Measurements from ENCODE around the gene KCTD20. TPM values are rescaled to one million over a fixed set of nuclear protein-coding genes. Genes with fewer than 3 reads are reported as not detected.

Gene KCTD20
- total and polyA plus RNA-seq, 2 of the 13 experiments (the other 11 are each of a cell fraction or from before 2014, with no cell fraction given): 52.7 to 67.1 TPM

DNA sequence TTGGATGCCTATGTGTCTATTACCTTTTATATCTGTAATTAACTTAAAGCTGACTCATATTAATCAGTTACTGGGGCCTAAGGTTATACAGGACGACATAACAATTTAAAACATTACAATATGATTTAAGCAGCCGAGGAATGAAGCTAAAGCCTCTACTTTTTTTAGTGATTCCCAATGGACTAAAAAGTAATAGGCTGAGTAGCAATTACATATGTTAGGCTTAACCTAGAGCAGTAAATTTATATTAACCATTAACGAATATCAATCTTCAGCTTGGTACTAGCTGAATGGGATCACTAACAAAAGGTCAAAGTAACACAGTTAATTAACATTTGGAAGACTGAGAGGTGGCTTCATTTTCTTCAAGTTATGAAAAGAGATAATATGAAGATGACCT lies 61.4 kb downstream of the KCTD20 start:
- Histone ChIP-seq H2AFZ (ENCODE audit: low read length) (no peak overlapping the region), H3K27ac (ENCODE audit: extremely low read length, insufficient read depth, low read length) (no peak overlapping the region), H3K4me2 (ENCODE audit: low read depth, low read length) (no peak overlapping the region), H3K36me3 (replicated peaks in 1 of 2; ENCODE audit: control insufficient read depth in 1 of 2, insufficient read depth in 2 of 2, low read length in 2 of 2) (peaks cover 4 to 12% of the 10 kb centered on the region in 2 experiments), H3K9me3 (ENCODE audit: low read length) (no peaks in the 10 kb centered on the region), H3K4me1 (ENCODE audit: insufficient read depth, low read length) (peaks cover 20% of the 10 kb centered on the region), H3K9ac (ENCODE audit: insufficient read depth, low read depth, low read length) (no peak overlapping the region), H3K79me2 (ENCODE audit: insufficient read depth, low read length) (no peaks in the 10 kb centered on the region), H4K20me1 (ENCODE audit: insufficient read depth, low read length) (no peaks in the 10 kb centered on the region), H3K27me3 (ENCODE audit: control insufficient read depth in 1 of 2, insufficient read depth in 2 of 2, low read length in 2 of 2) (no peaks in the 10 kb centered on the region), H3K4me3 (replicated peaks in 1 of 3; ENCODE audit: insufficient read depth in 1 of 3, low read depth in 2 of 3, low read length in 3 of 3) (no peak overlapping the region)
- intact Hi-C loops (cut with micrococcal nuclease; ENCODE audit: unreplicated experiment): no loop called here
- ATAC-seq (no peak), FAIRE-seq (no peak), DNase-seq (ENCODE audit: low spot score) (no peak)
- no peak for TF ChIP-seq ZNF839 (CRISPR knock-in tag; IDR thresholded peaks at IDR 0.05; ENCODE audit: borderline replicate concordance)
- no peak for TF ChIP-seq HNRNPLL (IDR thresholded peaks at IDR 0.05; ENCODE audit: low read depth, low read length, poor library complexity, severe bottlenecking)
- TF ChIP-seq, protein P1, sequence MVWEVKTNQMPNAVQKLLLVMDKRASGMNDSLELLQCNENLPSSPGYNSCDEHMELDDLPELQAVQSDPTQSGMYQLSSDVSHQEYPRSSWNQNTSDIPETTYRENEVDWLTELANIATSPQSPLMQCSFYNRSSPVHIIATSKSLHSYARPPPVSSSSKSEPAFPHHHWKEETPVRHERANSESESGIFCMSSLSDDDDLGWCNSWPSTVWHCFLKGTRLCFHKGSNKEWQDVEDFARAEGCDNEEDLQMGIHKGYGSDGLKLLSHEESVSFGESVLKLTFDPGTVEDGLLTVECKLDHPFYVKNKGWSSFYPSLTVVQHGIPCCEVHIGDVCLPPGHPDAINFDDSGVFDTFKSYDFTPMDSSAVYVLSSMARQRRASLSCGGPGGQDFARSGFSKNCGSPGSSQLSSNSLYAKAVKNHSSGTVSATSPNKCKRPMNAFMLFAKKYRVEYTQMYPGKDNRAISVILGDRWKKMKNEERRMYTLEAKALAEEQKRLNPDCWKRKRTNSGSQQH (CRISPR knock-in tag; IDR thresholded peaks at IDR 0.05; ENCODE audit: low read depth): no peak
- no peak for TF ChIP-seq HNRNPL (IDR thresholded peaks at IDR 0.05; ENCODE audit: low read depth, low read length)
- TF ChIP-seq ZSCAN20 (CRISPR knock-in tag; IDR thresholded peaks at IDR 0.05; ENCODE audit: borderline replicate concordance): no peak
- TF ChIP-seq, protein P2, sequence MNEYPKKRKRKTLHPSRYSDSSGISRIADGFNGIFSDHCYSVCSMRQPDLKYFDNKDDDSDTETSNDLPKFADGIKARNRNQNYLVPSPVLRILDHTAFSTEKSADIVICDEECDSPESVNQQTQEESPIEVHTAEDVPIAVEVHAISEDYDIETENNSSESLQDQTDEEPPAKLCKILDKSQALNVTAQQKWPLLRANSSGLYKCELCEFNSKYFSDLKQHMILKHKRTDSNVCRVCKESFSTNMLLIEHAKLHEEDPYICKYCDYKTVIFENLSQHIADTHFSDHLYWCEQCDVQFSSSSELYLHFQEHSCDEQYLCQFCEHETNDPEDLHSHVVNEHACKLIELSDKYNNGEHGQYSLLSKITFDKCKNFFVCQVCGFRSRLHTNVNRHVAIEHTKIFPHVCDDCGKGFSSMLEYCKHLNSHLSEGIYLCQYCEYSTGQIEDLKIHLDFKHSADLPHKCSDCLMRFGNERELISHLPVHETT (CRISPR knock-in tag; conservative IDR thresholded peaks at IDR 0.05): no peak
- no peak for TF ChIP-seq PCBP2 (optimal IDR thresholded peaks at IDR 0.05; ENCODE audit: low read depth, low read length, poor library complexity, severe bottlenecking)
- no peak for TF ChIP-seq SRSF1 (optimal IDR thresholded peaks at IDR 0.05; ENCODE audit: low read depth, low read length)
- CTCF ChIA-PET (ENCODE audit: low intra/inter-chr PET ratio, low total read pairs): no interaction called here
- 95% methylated on average over 3 of the region's 3 CpGs for WGBS (ENCODE audit: low lambda C conversion rate)
- in situ Hi-C loops (cut with HindIII; ENCODE audit: extremely low pct_ligation_motif_present, low pct_unique_long_range_greater_than_20kb): no loop called here
- POLR2A ChIA-PET: no interaction called here
- BruUV-seq (replicated peaks): no TSS peak

Measured in HepG2 (cell line).